HG02763 (cell line): ENCODE data around the gene CRHR2.
"Not testable (repeated sequence)": the region's sequence is repeated elsewhere in the genome, so short reads cannot be mapped to it uniquely, and the experiment has no call there.

Experiments used
- ATAC-seq: cut with Tn5 transposase; IDR thresholded peaks from one replicate; pipeline ENCODE4 v1.9.1; 2021; ENCODE audit warnings: mild to moderate bottlenecking, moderate library complexity; ENCODE audit not compliant: unreplicated experiment

Gene CRHR2

DNA sequence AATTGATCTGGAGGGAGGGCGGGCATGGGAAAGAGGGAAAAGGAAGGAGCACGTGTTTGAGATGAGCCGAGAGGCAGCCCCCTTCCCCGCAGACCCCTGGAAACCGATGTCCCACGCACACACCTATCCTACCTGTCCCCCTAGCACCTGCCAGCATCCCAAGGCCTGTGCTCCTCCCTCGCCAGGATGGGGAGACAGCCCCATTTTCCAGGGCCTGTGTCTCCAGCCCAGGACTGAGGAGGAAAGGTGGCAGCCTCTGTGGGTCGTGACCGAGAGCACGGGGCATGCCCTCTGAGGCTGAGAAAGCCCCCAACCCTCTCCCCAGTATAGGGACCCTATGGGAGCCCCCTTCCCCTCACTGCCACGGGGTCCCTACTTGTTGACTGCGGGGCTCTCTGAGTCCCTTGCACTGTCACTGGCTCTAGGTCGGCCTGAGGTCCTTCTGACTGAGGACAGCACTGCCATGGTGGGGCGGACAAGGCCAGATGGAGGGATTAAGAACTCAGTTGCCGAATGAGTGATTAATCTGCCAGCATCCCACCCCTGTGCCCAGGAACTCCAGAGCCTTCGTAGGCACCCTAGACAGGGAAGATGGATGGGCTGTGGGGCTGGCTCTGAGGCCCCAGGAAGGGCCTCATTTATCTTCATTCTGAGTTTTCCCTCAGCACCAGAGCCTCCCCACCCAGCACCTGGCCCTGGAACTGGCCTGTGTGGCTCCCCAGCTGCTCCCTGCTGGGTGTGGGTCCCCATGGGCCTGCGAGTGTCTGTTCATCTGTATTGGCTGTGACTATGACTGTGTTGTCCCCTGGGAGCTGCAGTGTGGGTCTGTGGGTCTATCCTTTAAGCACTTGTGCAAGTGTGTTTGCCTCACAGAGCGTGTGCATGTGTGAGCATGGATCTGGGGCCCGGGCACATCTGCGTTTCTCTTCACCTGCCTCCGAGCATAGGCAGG is 26.0 kb downstream of the CRHR2 start:
- no peak for ATAC-seq

DNA sequence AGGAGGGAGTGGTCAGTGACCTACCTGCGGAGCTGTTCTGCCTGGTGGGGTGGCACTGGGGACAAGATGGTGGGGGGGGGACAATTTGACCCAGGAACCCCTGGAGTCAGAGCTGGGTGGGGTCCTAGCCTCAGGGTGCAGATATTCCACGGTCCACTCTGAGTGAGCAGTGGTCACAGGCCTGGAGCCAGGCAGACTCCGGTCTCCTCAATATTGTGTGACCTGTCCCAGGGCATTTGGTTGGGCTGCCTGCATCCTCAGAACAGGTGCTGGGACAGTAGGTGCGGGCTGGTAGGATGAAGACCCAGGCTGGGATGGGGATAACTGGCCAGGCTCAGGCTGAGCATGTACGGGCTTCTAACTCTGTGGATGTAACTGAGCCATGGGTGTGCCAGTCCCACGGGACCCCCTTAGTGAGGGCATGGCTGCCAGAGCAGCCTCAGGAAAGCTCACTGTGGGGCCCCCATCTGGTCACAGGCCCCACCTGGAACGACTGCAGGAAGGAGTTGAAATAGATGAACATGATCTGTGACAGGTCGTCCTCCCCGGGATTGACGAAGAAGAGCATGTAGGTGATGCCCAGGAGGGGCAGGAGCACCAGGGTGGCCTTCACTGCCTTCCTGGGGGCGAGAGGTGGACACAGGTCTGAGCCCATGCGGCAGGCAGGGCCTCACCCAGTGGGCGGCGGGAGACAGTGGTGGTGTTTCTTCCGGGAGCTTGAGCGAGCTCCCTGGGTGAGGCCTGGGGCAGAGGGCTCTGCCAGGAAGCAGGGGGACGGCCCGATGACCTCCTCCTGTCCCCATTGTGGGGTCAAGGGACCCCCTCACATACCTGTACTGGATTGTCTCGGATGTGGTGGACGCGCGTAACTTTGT is 26.9 kb downstream of the CRHR2 start:
- ATAC-seq: no peak

DNA sequence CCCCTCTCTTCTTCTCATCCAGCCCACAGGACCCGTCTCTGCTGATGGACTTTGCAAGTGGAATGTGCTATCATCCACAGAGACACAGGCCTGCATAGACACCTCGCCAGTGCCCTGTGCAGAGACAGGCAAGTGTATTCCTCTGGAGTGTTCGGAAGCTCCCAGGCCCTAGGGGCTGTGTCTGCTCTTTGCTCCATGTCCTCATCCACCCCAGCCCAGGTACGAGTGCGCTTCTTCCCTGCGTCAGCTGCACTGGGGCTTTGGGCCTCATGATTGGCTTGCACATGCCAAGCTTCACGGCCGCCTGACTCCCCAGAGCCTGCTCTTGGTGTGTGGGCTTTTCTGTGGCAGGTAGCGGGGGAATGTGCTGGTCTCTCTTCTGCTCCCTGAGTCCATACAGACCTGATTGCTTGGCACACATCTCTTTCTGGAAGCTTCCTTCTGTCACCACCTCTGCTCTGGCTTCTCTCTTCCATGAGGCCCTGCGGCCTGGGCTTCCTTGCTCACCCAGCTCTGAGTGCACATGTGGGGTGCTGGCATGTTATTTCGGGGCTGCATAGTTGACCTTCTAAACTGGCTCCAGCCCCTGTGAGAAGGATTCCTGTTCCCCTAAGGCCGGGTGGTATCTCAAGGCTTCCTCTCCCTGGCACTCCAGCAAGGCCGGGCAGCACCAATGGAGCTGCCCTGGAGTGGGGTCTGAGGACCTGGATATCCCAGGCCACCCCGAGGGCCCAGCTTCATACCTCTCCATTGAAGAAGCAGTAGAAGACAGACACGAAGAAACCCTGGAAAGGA is 27.8 kb downstream of the CRHR2 start:
- no peak for ATAC-seq

DNA sequence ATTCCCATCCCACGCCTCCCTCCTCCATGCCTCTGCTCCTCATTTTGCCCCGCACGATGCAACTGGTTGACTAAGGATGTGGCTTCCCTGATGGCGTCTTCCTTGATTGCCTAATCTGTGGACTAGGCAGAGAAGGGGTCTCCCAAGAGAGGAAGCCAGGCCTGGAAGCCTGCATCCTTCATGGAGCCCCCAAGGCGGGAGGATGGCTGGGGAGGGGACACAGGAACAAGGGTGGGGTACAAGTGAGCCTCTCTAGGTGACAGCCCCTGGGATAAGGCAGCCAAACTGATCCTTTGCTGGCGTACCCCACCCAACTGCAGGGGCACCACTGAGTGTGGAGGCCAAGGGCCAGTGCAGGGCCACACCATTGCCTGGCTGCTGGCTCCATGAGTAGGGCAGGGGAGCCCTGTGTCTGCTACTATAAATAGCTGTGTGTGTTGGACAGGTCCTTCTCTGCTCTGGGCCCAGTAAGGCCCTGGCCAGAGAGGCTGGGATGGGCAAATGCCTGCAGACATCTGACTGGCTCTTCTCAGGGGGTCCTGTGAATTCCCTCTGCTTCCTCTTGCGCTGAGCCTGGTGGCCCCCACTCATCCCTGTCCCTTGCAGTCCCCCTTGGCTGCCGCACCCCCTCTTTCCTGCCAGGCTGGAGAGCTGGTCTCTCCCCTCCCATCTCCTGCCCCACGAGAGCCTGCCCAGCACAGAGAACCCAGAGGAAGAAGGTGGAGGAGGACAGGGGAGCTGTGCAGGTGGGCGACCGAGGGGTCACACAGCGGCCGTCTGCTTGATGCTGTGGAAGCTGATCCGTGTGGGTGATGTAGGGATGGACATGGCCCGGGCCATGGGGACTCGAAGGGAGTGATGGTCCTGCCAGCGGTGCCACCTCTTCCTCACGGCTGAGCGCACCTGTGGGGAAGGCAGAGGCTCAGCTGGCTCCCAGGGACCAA is 29.3 kb downstream of the CRHR2 start:
- ATAC-seq: no peak

DNA sequence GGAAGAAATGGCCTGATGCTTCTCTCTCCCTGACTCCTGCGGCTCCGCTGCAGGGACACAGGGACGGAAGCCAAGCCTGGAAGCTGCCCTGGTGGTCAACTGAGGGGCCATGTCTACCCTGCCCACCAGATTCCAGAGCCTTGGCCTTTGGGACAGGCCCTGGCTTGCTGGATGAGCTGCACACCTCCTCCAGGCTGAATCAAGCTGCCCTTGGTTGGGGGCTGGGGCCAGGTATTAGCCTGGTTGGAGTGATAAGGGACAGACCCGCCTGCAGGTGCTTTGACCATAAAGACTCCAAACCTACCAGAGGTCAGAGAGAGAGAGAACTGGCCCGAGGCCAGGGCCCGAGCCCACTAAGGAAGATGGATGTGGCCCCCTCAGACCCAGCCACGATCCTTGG is 30.1 kb downstream of the CRHR2 start:
- no peak for ATAC-seq

DNA sequence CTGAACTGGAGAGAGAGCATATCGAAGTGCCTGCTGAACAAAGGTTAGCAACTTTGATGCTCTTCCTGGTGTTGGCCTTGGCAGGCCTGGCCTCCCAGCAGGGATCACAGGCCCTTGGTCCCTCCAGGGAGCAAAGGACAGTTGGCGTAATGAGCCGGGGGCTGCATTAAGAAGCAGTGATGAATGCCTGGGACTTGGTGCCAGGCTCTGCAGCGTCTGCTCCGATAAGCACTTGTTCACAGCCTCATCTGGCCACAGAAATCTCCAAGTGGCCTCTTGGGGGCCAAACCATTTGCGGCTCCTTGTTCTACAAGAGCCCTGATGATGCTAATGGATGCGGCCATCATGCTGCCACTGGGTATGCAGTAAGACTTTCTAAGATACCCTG is 31.8 kb downstream of the CRHR2 start:
- ATAC-seq: no peak

DNA sequence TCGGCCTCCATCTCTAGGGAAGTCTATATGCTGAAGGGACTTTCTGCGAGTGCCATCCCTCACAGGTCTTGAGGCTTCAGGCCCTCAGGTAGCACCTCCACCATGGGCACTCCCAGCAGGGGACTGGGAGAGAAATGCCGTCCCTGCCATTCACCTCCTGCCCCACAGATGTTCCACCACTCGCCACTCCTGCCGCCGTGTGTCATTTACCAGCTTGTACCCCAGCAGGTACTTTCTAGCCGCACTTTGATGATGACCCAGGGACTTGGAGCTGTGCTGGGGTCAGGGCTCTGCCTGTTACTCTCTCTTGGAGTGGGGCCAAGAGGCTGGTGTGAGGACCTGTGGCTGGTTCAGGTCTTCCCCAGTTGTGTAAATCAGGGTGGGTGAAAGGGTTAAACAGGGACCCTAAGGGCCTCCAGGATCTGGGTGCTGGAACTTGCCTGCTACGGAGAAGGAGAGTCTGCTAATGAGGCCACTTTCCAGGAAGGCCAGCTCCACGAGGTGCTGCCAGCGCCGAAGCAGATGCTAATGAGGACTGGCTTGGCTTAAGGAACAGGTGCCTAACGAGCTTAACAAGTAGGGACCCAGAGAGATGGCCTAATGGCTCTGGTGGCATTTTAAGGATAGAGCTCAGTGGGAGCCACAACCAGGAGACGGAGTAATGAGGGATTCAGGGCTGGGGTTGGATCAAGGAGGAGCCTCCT is 32.4 kb downstream of the CRHR2 start:
- ATAC-seq: no peak

DNA sequence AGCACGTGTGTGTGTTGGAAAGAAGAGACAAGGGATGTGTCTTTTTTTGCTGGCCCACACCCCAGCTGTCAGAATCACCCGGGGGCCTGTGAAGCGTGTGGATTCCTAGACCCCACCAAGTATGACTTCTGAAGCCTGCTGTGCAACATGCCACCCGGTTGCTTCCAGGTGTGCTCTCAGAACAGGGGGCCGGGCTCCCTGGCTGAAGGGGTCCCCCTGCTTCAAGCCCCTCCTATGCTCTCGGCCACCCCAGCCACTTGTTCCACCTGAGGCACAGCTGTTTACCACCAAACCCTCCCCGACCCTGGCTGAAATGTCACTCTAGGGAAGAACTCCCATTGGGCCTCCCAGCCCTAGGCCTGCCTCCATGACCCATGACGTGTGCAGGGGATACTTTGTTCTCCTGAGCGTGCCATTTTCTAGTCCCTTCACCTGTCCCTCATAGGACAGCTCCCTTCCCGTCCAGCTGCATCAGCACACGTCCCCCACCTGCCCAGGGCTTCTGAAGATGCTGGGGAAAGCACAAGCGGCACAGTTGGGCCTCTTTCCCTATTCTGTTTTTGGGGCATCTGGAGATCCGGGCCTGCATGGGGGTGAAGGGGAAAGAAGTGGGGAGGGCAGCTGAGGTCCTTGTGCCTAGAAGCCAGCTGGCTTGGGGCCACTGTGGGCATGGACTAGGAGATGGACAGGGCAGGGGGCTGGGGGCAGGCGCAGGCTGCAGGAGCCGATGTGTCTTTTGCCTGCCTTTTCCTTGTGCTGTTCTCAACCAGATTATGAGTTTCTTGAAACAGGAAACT is 33.3 kb downstream of the CRHR2 start:
- ATAC-seq: no peak

DNA sequence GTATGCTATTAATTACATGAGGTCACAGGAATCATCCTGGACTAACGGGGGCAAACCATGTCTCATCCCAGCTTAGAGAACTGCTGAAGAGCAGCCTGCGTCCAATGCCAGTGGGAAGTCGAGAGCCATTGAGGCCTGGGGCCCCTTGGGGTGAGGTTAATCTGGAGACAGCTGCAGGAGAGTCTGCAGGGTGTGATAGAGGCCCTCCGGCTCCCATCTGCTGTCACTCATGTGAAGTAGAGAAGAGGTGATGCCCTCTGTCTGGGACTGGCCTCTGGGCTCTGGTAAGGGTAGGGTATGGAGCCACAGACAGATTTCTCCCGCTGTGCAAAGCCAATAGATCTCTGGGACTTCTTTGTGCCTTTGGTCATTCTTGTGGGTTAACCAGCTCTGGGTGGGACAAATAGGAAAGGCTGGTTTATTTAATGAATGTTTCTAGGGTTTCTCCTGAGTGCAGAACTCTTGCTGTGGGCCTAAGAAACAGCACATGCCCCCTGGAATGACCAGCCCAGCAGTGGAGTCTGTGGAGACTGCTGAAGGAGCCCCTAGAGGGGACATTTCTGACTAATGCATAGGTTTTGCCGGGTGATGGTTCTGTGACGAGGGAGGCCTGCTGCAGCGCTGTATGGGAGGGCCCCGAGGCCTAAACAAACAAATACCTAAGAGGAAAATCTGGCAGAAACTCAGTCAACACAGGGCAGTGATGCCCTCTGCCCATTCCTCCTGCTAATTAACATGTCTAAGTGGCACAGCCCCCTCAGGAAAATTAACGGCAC is 34.5 kb downstream of the CRHR2 start:
- ATAC-seq: no peak

DNA sequence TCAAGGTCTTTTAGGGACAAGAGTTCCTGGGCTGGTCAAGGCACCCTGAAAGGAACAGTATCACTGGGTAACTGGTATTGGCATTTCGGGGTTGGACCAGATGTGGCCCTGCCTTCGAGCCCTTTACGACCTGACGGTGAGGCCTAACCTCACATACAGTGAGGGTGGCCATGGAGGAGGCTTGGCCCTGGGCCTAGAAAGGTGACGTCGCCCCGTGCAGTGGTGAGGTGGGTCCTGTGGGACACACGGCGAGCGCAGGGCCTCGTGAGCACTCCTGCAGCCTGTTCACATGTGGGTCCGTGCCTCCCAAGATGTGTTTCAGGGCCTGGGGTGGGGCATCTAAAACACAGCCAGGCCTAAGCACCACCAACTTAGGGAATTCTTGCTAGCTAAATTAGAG is 36.1 kb downstream of the CRHR2 start:
- ATAC-seq: no peak

DNA sequence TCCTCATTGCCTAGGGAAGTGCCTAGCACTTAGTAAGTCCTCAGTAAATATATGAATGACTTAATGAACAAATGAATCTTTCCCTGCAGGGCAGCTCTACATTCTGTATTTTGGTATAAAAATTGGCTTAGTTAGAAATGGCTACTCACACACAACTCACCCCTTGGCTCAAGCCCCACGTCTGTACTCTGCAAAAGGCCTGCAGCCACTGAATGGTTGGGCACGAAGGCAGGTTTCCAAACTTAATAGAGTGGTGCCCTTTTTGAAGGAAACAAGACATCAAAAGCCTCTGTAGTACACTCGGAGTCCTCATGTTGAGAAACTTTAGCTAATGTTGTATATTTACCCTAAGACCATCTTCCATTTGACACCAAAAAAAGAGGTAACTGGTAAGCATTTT is 36.6 kb downstream of the CRHR2 start:
- ATAC-seq: no peak

DNA sequence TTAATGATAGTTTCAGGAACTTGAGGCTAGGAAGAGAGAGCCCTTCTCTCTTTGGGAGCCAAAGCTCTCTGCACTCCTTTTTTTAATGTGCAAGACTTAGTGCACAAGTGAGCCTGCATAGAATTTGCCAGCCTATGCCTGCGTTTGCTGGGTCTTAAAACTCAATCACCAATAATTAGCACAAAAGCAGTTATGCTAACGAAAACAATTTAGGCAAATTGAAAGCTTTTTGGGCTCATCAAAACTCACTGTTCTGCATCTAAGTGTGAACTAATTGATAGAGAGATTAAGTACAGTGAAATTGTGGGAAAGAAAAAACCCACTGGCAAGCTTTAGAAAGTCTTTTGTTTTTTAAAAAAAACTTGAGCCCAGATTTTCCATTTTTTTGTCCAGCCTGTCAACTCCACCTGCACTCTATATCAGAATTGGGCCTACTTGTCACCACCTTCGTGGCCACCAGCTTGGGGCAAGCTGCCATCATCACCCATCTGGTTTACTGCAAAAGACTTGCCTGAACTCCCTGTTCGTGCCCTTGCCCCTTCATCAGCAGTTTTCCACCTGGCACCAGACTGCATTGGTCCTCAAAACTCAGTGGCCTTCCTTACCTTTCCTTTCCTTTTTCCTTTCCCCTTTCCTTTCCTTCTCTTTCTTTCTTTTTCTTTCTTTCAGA is 37.8 kb downstream of the CRHR2 start:
- ATAC-seq: no peak

DNA sequence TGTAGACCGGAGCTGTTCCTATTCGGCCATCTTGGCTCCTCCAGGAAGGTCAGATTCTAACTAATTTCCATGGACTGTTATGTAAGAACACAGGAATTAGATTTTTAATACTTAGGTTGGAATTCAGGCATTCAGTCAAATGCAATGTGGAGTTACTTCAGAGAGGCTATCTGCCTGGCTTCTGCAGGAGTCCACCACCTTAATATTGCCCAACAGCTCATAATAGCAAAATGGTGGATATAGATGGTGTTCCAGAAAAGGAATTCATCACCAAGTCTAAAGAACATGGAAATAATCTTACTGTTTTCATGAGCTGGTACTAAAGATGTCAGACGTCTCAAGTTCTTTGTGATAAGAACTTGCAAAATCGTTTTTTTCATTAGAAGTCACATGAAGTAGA is 39.5 kb downstream of the CRHR2 start:
- no peak for ATAC-seq

DNA sequence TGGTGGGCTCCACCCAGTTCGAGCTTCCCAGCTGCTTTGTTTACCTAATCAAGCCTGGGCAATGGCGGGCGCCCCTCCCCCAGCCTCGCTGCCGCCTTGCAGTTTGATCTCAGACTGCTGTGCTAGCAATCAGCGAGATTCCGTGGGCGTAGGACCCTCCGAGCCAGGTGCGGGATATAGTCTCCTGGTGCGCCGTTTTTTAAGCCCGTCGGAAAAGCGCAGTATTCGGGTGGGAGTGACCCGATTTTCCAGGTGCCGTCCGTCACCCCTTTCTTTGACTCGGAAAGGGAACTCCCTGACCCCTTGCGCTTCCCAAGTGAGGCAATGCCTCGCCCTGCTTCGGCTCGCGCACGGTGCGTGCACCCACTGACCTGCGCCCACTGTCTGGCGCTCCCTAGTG is 39.9 kb downstream of the CRHR2 start:
- ATAC-seq: not testable (repeated sequence)

DNA sequence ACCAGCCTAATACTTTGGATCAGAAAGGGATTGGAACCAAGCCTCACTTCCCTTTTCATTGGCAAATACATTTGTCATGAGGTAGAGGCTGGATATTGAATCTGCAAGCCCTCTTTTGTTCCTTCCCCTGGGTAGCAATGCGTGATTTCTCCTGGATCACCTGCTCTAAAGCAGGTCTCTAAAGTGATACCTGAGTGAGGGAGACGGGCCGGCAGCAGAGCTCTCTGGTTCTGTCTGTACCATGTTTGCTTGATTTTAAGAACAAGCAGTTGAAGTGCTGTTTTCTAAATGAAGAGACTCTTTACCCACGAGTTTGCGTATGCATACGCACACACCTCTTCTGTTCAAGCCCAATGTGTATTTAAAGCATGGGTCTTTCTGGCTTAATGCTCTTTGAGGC is 46.5 kb downstream of the CRHR2 start:
- ATAC-seq: no peak

DNA sequence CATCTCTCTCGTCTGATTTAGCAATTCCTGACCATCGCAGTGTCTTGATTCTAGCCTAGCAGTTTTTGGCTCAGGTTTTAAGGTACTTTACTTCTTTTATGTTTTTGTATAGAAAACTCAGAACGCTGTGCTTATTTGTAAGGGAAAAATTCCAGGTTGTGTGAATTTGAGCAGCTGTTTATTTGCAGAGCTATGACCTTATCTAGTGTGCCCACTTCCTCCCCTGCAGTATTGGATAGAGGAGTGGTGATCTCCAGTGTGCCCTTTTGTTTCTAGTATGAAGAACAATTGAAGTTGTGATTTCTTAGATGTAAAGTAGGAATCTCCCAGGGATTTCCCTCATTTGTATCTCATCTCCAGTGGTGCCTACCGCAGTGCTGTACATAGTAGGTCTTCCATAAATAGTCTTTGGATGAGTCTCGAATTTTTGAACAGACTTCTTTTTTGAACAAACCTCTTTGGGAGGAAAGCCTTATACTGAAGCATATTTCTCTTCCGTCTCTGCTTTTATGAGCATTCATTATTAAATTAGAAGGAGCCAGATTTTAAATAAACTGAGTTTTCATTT is 47.5 kb downstream of the CRHR2 start:
- ATAC-seq: no peak

DNA sequence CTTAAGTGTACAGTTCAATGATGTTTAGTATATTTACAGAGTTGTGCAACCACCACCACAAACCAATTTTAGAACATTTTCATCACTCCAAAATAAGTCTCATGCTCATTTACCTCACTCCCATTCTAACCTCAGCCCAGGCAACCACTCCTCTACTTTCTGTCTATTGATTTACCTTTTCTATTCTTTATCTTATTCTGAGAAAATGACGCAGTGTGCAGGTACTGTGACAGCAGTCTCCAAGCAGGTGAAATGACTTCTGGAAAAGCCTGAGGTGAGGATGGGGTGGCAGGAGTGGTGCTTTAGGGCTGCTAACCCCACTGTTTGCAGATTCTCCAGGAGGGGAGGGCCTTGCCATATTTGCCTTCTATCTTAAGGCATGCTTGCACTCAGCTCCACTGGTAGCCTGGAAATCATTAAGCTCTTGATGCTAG is 48.0 kb downstream of the CRHR2 start:
- peak; percentile 47 for ATAC-seq
